H1 (cell line): Measurements from ENCODE around the gene IGFBP6. TPM values are rescaled to one million over a fixed set of nuclear protein-coding genes. Genes with fewer than 3 reads are reported as not detected.

Experiments
- CTCF ChIA-PET: fragments of 300-600 bp; sonication (Branson Sonifier 250); formaldehyde crosslinking; loops from one replicate; lab custom pipeline; 2021; ENCODE audit not compliant: partially characterized antibody; lab: Charles Lee
- POLR2A ChIA-PET: fragments of 300-600 bp; sonication (Branson Sonifier 250); formaldehyde crosslinking; loops from one replicate; lab custom pipeline; 2021; ENCODE audit warnings: inconsistent platforms; ENCODE audit not compliant: partially characterized antibody; lab: Charles Lee
- DNase-seq, 2 experiments: peaks; one replicate each; pipeline versions ENCODE4 v3.0.0 to v3.0.0-alpha.2; 2010 to 2022; ENCODE audit warnings: low spot score in 2 of 2, low read depth in 1 of 2, mixed read lengths in 1 of 2
- FAIRE-seq: peaks from 2 replicates; lab custom pipeline; 2011; peaks lifted over from hg19 to GRCh38; lab: Jason Lieb, UNC
- H2AFZ ChIP-seq: 2 replicates; pipeline ENCODE4 v1.8.1; 2012; ENCODE audit warnings: low read length, inconsistent platforms
- H2AK5ac ChIP-seq: 2 replicates; pipeline ENCODE4 v1.6.1; 2013; ENCODE audit warnings: low read depth, low read length
- H2BK120ac ChIP-seq: replicated peaks from 2 replicates; pipeline ENCODE3; 2013; ENCODE audit warnings: low read depth, low read length, inconsistent platforms
- H2BK12ac ChIP-seq: 2 replicates; pipeline ENCODE4 v1.6.1; 2013; ENCODE audit warnings: low read depth, low read length
- H2BK15ac ChIP-seq: 2 replicates; pipeline ENCODE4 v1.6.1; 2013; ENCODE audit warnings: low read length
- H2BK20ac ChIP-seq: 2 replicates; pipeline ENCODE4 v1.6.1; 2013; ENCODE audit warnings: low read length
- H2BK5ac ChIP-seq: 2 replicates; pipeline ENCODE4 v1.6.1; 2013; ENCODE audit warnings: low read depth, low read length
- H3K14ac ChIP-seq: 2 replicates; pipeline ENCODE4 v1.6.1; 2013; ENCODE audit warnings: inconsistent platforms; ENCODE audit not compliant: insufficient read length
- H3K18ac ChIP-seq: 2 replicates; pipeline ENCODE4 v1.6.1; 2013; ENCODE audit warnings: low read length; ENCODE audit errors: extremely low read depth
- H3K23ac ChIP-seq: 2 replicates; pipeline ENCODE4 v1.6.1; 2013; ENCODE audit warnings: inconsistent platforms; ENCODE audit not compliant: insufficient read length
- H3K23me2 ChIP-seq: 2 replicates; pipeline ENCODE4 v1.6.1; 2013; ENCODE audit warnings: low read depth, low read length
- H3K27ac ChIP-seq: 2 replicates; pipeline ENCODE4 v1.6.1; 2011; ENCODE audit warnings: low read depth, low read length, inconsistent platforms
- H3K27me3 ChIP-seq, 4 experiments: replicated peaks in 1 of 4; 1 replicate in 1 of 4; 2 replicates in 3 of 4; pipeline versions ENCODE4 v1.6.1 to v1.8.1; 2011 to 2013; ENCODE audit warnings: low read length in 3 of 4, mild to moderate bottlenecking in 3 of 4, inconsistent platforms in 2 of 4, mixed read lengths in 2 of 4, moderate library complexity in 1 of 4; ENCODE audit not compliant: control insufficient read depth in 3 of 4, insufficient read depth in 3 of 4; ENCODE audit errors: extremely low read depth in 1 of 4
- H3K36me3 ChIP-seq, 4 experiments: 2 replicates each; pipeline versions ENCODE4 v1.6.1 to v1.8.1; 2011 to 2013; ENCODE audit warnings: mild to moderate bottlenecking in 4 of 4, low read length in 3 of 4, moderate library complexity in 2 of 4, control low read depth in 1 of 4, inconsistent platforms in 1 of 4; ENCODE audit not compliant: insufficient read depth in 4 of 4, control insufficient read depth in 2 of 4
- H3K4ac ChIP-seq: replicated peaks from 2 replicates; pipeline ENCODE3; 2013; ENCODE audit warnings: low read length, low read depth, mixed read lengths, inconsistent platforms; ENCODE audit not compliant: insufficient read length
- H3K4me1 ChIP-seq, 4 experiments: replicated peaks in 1 of 4; 1 replicate in 1 of 4; 2 replicates in 3 of 4; pipeline versions ENCODE4 v1.6.1 to v1.8.1; 2011 to 2013; ENCODE audit warnings: low read length in 3 of 4, inconsistent platforms in 2 of 4, mixed read lengths in 1 of 4; ENCODE audit not compliant: insufficient read depth in 4 of 4, control insufficient read depth in 3 of 4
- H3K4me2 ChIP-seq, 2 experiments: 2 replicates each; pipeline versions ENCODE4 v1.6.1 to v1.8.1; 2011 to 2013; ENCODE audit warnings: low read depth in 2 of 2, low read length in 2 of 2, control low read depth in 1 of 2, inconsistent platforms in 1 of 2, mild to moderate bottlenecking in 1 of 2; ENCODE audit not compliant: insufficient read depth in 1 of 2
- H3K4me3 ChIP-seq, 4 experiments: fragments of 200-600, 300-600 bp in 1 of 4; sonication (generic), shearing (Covaris generic), sonication (Bioruptor Twin) in 1 of 4; 2 replicates each; pipeline versions ENCODE4 v1.5.1 to v1.8.1; 2011 to 2016; ENCODE audit warnings: low read length in 4 of 4, low read depth in 3 of 4, control low read depth in 2 of 4, inconsistent platforms in 2 of 4, mild to moderate bottlenecking in 2 of 4, mixed read lengths in 1 of 4, moderate library complexity in 1 of 4; ENCODE audit not compliant: insufficient read depth in 2 of 4; ENCODE audit errors: extremely low read depth in 1 of 4
- H3K56ac ChIP-seq: replicated peaks from 2 replicates; pipeline ENCODE3; 2013; ENCODE audit warnings: low read depth, mild to moderate bottlenecking, mixed read lengths, low read length, inconsistent platforms; ENCODE audit not compliant: insufficient read length
- H3K79me1 ChIP-seq: 2 replicates; pipeline ENCODE4 v1.6.1; 2013; ENCODE audit warnings: low read depth, low read length, control low read depth
- H3K79me2 ChIP-seq, 2 experiments: 2 replicates each; pipeline versions ENCODE4 v1.6.1 to v1.8.1; 2012 to 2013; ENCODE audit warnings: low read length in 2 of 2, mild to moderate bottlenecking in 2 of 2, inconsistent platforms in 1 of 2; ENCODE audit not compliant: insufficient read depth in 2 of 2, control insufficient read depth in 1 of 2
- H3K9ac ChIP-seq, 4 experiments: replicated peaks in 1 of 4; 1 replicate in 1 of 4; 2 replicates in 3 of 4; pipeline versions ENCODE4 v1.6.1 to v1.8.1; 2011 to 2013; ENCODE audit warnings: low read depth in 3 of 4, low read length in 3 of 4, control low read depth in 2 of 4, mild to moderate bottlenecking in 2 of 4, moderate library complexity in 2 of 4, inconsistent platforms in 1 of 4; ENCODE audit errors: extremely low read depth in 1 of 4
- H3K9me3 ChIP-seq, 2 experiments: 2 replicates each; pipeline versions ENCODE4 v1.6.1 to v1.8.1; 2012 to 2013; ENCODE audit warnings: mild to moderate bottlenecking in 2 of 2, moderate library complexity in 2 of 2, control low read depth in 1 of 2, inconsistent platforms in 1 of 2, low read depth in 1 of 2, low read length in 1 of 2, mixed read lengths in 1 of 2; ENCODE audit not compliant: insufficient read depth in 2 of 2
- H4K20me1 ChIP-seq, 2 experiments: replicated peaks in 1 of 2; 2 replicates each; pipeline versions ENCODE3 to v1.8.1; 2011 to 2013; ENCODE audit warnings: inconsistent platforms in 2 of 2, low read length in 2 of 2, mild to moderate bottlenecking in 1 of 2; ENCODE audit not compliant: insufficient read depth in 2 of 2, control insufficient read depth in 1 of 2
- H4K5ac ChIP-seq: 2 replicates; pipeline ENCODE4 v1.6.1; 2013; ENCODE audit warnings: low read length, low read depth, mixed read lengths, inconsistent platforms; ENCODE audit not compliant: insufficient read length
- H4K8ac ChIP-seq: 2 replicates; pipeline ENCODE4 v1.8.0; 2013; ENCODE audit warnings: mild to moderate bottlenecking, moderate library complexity, low read length, inconsistent platforms; ENCODE audit not compliant: insufficient read depth; ENCODE audit errors: extremely low read depth
- H4K91ac ChIP-seq: replicated peaks from 2 replicates; pipeline ENCODE3; 2013; ENCODE audit warnings: low read length, mixed read lengths, inconsistent platforms; ENCODE audit not compliant: insufficient read length
- KDM5A ChIP-seq: fragments of 200-600 bp; IDR thresholded peaks from 2 replicates; pipeline ENCODE4 v1.7.1; 2012; ENCODE audit warnings: mild to moderate bottlenecking, low read length, inconsistent platforms, mixed read lengths
- MAX ChIP-seq: IDR thresholded peaks from 2 replicates; pipeline ENCODE4 v1.6.1; 2012; ENCODE audit warnings: inconsistent platforms
- POLR2A ChIP-seq, 2 experiments: IDR thresholded peaks; 1 replicate in 1 of 2; 2 replicates in 1 of 2; pipeline ENCODE4 v1.6.1; 2011; ENCODE audit warnings: low read depth in 2 of 2, low read length in 2 of 2, mild to moderate bottlenecking in 2 of 2; ENCODE audit errors: control extremely low read depth in 1 of 2
- TAF1 ChIP-seq: IDR thresholded peaks from 2 replicates; pipeline ENCODE4 v1.6.1; 2011; ENCODE audit warnings: mild to moderate bottlenecking, low read depth, low read length
- TBP ChIP-seq: IDR thresholded peaks from 2 replicates; pipeline ENCODE4 v1.6.1; 2011; ENCODE audit warnings: low read depth, low read length, improper control_type of control experiment
- whole genome bisulfite sequencing, 2 experiments: shearing (Covaris generic) in 1 of 2; methylation state at CpG; one replicate each; pipeline versions ENCODE4 v1.1.6 to v1.1.7; 2013 to 2015; ENCODE audit warnings: low lambda C conversion rate in 2 of 2, mixed read lengths in 2 of 2, inconsistent platforms in 1 of 2, low coverage in 1 of 2, missing lambda C conversion rate in 1 of 2; ENCODE audit not compliant: insufficient replicate concordance in 2 of 2, insufficient coverage in 1 of 2, insufficient read length in 1 of 2; ENCODE audit errors: extremely low coverage in 1 of 2, missing lambda C conversion rate in 1 of 2; 5-methylcytosine and 5-hydroxymethylcytosine counted together
- polyA plus RNA-seq, 7 experiments: library from polyadenylated mRNA; depleted of rRNA in 3 of 7; stranded (reverse) in 5 of 7; unstranded in 2 of 7; fragments of >200 nt in 5 of 7; fragments of 200-250 nt in 2 of 7; gene quantifications; 1 replicate in 5 of 7; 2 replicates in 1 of 7; 4 replicates in 1 of 7; pipeline versions ENCODE4 v1.2.1 to v1.2.3, GENCODE V29; 2011 to 2013; ENCODE audit warnings: missing spikeins in 2 of 7, mixed read lengths in 2 of 7
- total RNA-seq: library from RNA; stranded (reverse); fragmentation: NEBNext Ultra II Directional; extraction: Animal tissue kit (Norgen Biotek cat#: 25700); gene quantifications from 2 replicates; pipeline ENCODE4 v1.2.1, GENCODE V29; 2021
- TF ChIP-seq, protein P1 (sequence below): IDR thresholded peaks from 2 replicates; pipeline ENCODE4 v1.6.1; 2012; ENCODE audit warnings: inconsistent platforms

Gene IGFBP6
- total and polyA plus RNA-seq, 2 of the 8 experiments (the other 6 are each of a cell fraction or from before 2014, with no cell fraction given), result 13.7 to 14.7 TPM

GRCh38 chr12:53115112-53115890, 17.8 kb downstream of the IGFBP6 start:
- Histone ChIP-seq H3K4me1 (peaks cover 0 to 3% (median 2%) of the 10 kb centered on the region in 4 experiments; a peak in 3 of 7 replicates), H3K23ac (no peak overlapping the region), H2AFZ (peak overlapping the region; percentile 35; the same call in 1 of the 2 replicates), H3K36me3 (no peaks in the 10 kb centered on the region), H4K8ac (no peak overlapping the region; the same call in 1 of the 2 replicates), H3K23me2 (0 out of 2 replicates have a peak, but pooled peaks cover 3% of the 10 kb centered on the region), H4K5ac (no peak overlapping the region), H3K14ac (no peak overlapping the region), H2BK15ac (peak overlapping the region; percentile 37; the same call in 1 of the 2 replicates), H3K56ac (no peak overlapping the region), H2BK120ac (no peak overlapping the region), H2AK5ac (no peak overlapping the region), H3K79me2 (no peaks in the 10 kb centered on the region), H3K79me1 (no peaks in the 10 kb centered on the region), H2BK20ac (no peak overlapping the region), H4K91ac (peak overlapping the region; percentile 51), H3K18ac (no peak overlapping the region), H3K27ac (no peak overlapping the region), H3K9me3 (peaks cover under 1% of the 10 kb centered on the region in 2 experiments; a peak in 2 of 4 replicates), H2BK12ac (no peak overlapping the region), H2BK5ac (no peak overlapping the region; the same call in 1 of the 2 replicates), H3K9ac (no peak overlapping the region), H3K4ac (no peak overlapping the region), H3K4me3 (no peak overlapping the region), H4K20me1 (no peaks in the 10 kb centered on the region), H3K4me2 (no peak overlapping the region), H3K27me3 (no peaks in the 10 kb centered on the region)
- TF ChIP-seq KDM5A (no peak), TAF1 (peak; percentile 47; the same call in 1 of the 2 replicates), TBP (peak; percentile 57; the same call in 1 of the 2 replicates), MAX (peak; percentile 83), POLR2A (IDR thresholded peaks at IDR 0.05; ENCODE audit: control extremely low read depth in 1 of 2, low read depth in 2 of 2, low read length in 2 of 2) (no peak)
- TF ChIP-seq, protein P1, sequence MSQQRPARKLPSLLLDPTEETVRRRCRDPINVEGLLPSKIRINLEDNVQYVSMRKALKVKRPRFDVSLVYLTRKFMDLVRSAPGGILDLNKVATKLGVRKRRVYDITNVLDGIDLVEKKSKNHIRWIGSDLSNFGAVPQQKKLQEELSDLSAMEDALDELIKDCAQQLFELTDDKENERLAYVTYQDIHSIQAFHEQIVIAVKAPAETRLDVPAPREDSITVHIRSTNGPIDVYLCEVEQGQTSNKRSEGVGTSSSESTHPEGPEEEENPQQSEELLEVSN, result peak; percentile 90
- WGBS, 2 experiments, result 80% methylated on average over 31 of the region's 33 CpGs; no CpG with 5 or more reads in 1 of the 2 experiments
- DNase-seq, result peak; percentile 38 to 90
- FAIRE-seq, result no peak
- ChIA-PET POLR2A (interaction anchor here (0.9 to 1.1 kb wide), 3 partner anchors 16 to 66 kb away, joined by 3 read pairs; partner anchors contain the start of genes CSAD and ZNF740), CTCF (interaction anchor here (0.6 to 4.8 kb wide), 12 partner anchors 13 to 281 kb away, joined by 3 to 20 read pairs (median 3); partner anchors contain the start of genes ESPL1, IGFBP6 and SOAT2)
